Measurements from ENCODE around the gene AGER. TPM values are rescaled to one million over a fixed set of nuclear protein-coding genes. Genes with fewer than 3 reads are reported as not detected.
A peak's percentile ranks its signal among the peaks of the same experiment; 100 is the strongest.

AGER gene
- total and polyA plus RNA-seq, 9 of the 15 experiments (the other 6 are each of a cell fraction or from before 2014, with no cell fraction given): 1.2 to 11.5 (median 4.1) TPM

GRCh38 chr6:32167761-32168262 lies 16.2 kb downstream of the AGER start (continued):
- TF ChIP-seq BRF2 (IDR thresholded peaks at IDR 0.05; ENCODE audit: borderline replicate concordance, insufficient read depth, insufficient read length) (no peak), L3MBTL2 (IDR thresholded peaks at IDR 0.05) (peak; percentile 75), JUND (IDR thresholded peaks at IDR 0.05; ENCODE audit: borderline replicate concordance, low read depth, low read length) (peak; percentile 83), JUND (tag; IDR thresholded peaks at IDR 0.05; ENCODE audit: borderline replicate concordance, low read depth, low read length) (peak; percentile 66; the same call in 1 of the 3 replicates), CTCF (IDR thresholded peaks at IDR 0.05 in 2 of 3, conservative IDR thresholded peaks at IDR 0.05 in 1 of 3; ENCODE audit: insufficient read depth in 2 of 3, low read depth in 1 of 3, low read length in 3 of 3) (no peak), TARDBP (IDR thresholded peaks at IDR 0.05) (peak; percentile 85; the same call in 1 of the 2 replicates), HMGN3 (IDR thresholded peaks at IDR 0.05; ENCODE audit: borderline replicate concordance, extremely low read depth, insufficient read length, low read depth, low read length) (no peak), SIN3B (IDR thresholded peaks at IDR 0.05; ENCODE audit: low read depth) (peak; percentile 20; the same call in 1 of the 2 replicates), DEAF1 (CRISPR knock-in tag; IDR thresholded peaks at IDR 0.05) (0 out of 2 replicates have a peak, but pooled peaks have one; percentile 26), BACH1 (tag; IDR thresholded peaks at IDR 0.05) (peak; percentile 52; the same call in 1 of the 2 replicates), CREB3 (tag; conservative IDR thresholded peaks at IDR 0.05; ENCODE audit: low read depth) (peak; percentile 87; the same call in 1 of the 2 replicates), ZFP1 (CRISPR knock-in tag; IDR thresholded peaks at IDR 0.05) (no peak), NR4A1 (CRISPR knock-in tag; IDR thresholded peaks at IDR 0.05) (no peak), NR4A1 (tag; IDR thresholded peaks at IDR 0.05) (peak; percentile 87), ZFP36 (IDR thresholded peaks at IDR 0.05; ENCODE audit: low read depth, low read length, partially characterized antibody) (peak; percentile 30), ZZZ3 (IDR thresholded peaks at IDR 0.05) (no peak), SMAD1 (IDR thresholded peaks at IDR 0.05; ENCODE audit: low read depth, low read length, partially characterized antibody) (peak; percentile 81), SMARCC2 (IDR thresholded peaks at IDR 0.05; ENCODE audit: low read depth) (peak; percentile 90), NFIC (IDR thresholded peaks at IDR 0.05) (peak; percentile 87), RAD21 (CRISPR knock-in tag; conservative IDR thresholded peaks at IDR 0.05 in 1 of 2, IDR thresholded peaks at IDR 0.05 in 1 of 2) (peak; percentile 16 to 24; a peak in 2 of 4 replicates)
